PFSK-1 (cell line): ENCODE results near the gene EPHB6.

Experiments
- FOXP2 ChIP-seq: optimal IDR thresholded peaks from 2 replicates; pipeline ENCODE3; 2011; ENCODE audit warnings: borderline replicate concordance, control low read depth, inconsistent platforms; ENCODE audit not compliant: insufficient read depth; ENCODE audit errors: extremely low read length, extremely low read depth
- POLR2AphosphoS5 ChIP-seq: IDR thresholded peaks from 2 replicates; pipeline ENCODE4 v1.6.1; 2012; ENCODE audit warnings: low read depth, mild to moderate bottlenecking, control low read depth, low read length, moderate library complexity
- REST ChIP-seq, 2 experiments: IDR thresholded peaks; 2 replicates each; pipeline versions ENCODE4 v1.6.1 to v1.8.0; 2011 to 2012; ENCODE audit warnings: low read depth in 2 of 2, low read length in 2 of 2, control low read depth in 1 of 2, inconsistent platforms in 1 of 2, mild to moderate bottlenecking in 1 of 2, moderate library complexity in 1 of 2; ENCODE audit not compliant: insufficient read depth in 1 of 2
- SIN3A ChIP-seq: IDR thresholded peaks from 2 replicates; pipeline ENCODE4 v1.6.1; 2012; ENCODE audit warnings: mild to moderate bottlenecking, low read length, moderate library complexity, borderline replicate concordance; ENCODE audit not compliant: insufficient read depth
- TAF1 ChIP-seq: IDR thresholded peaks from 2 replicates; pipeline ENCODE4 v1.6.1; 2012; ENCODE audit warnings: low read length, control low read depth, borderline replicate concordance; ENCODE audit not compliant: insufficient read depth

Gene EPHB6

GRCh38 chr7:142887282-142888015 lies 32.6 kb downstream of the EPHB6 start:
- TF ChIP-seq POLR2AphosphoS5 (no peak), REST (IDR thresholded peaks at IDR 0.05; ENCODE audit: insufficient read depth in 1 of 2, low read depth in 2 of 2, low read length in 2 of 2) (no peak), TAF1 (no peak), FOXP2 (no peak), SIN3A (no peak)

- TF ChIP-seq POLR2AphosphoS5, result no peak
- no peak for TF ChIP-seq FOXP2
Observed at GRCh38 chr7:142889816-142890215, 34.9 kb downstream of the EPHB6 start.

- TF ChIP-seq POLR2AphosphoS5 (no peak), REST (IDR thresholded peaks at IDR 0.05; ENCODE audit: insufficient read depth in 1 of 2, low read depth in 2 of 2, low read length in 2 of 2) (no peak), SIN3A (no peak), FOXP2 (no peak), TAF1 (no peak)
Observed at GRCh38 chr7:142890874-142891485, 36.1 kb downstream of the EPHB6 start.

- TF ChIP-seq TAF1, result no peak
- no peak for TF ChIP-seq SIN3A
- TF ChIP-seq POLR2AphosphoS5, result no peak
- TF ChIP-seq FOXP2, result no peak
- TF ChIP-seq REST (IDR thresholded peaks at IDR 0.05; ENCODE audit: insufficient read depth in 1 of 2, low read depth in 2 of 2, low read length in 2 of 2), result no peak
Observed at GRCh38 chr7:142891490-142892082, 36.7 kb downstream of the EPHB6 start.

- no peak for TF ChIP-seq POLR2AphosphoS5
- no peak for TF ChIP-seq TAF1
- TF ChIP-seq FOXP2, result no peak
- no peak for TF ChIP-seq REST (IDR thresholded peaks at IDR 0.05; ENCODE audit: insufficient read depth in 1 of 2, low read depth in 2 of 2, low read length in 2 of 2)
- no peak for TF ChIP-seq SIN3A
Observed at GRCh38 chr7:142892951-142893350, 38.1 kb downstream of the EPHB6 start.
